ENCODE measurements around the gene WDFY4.

DNA sequence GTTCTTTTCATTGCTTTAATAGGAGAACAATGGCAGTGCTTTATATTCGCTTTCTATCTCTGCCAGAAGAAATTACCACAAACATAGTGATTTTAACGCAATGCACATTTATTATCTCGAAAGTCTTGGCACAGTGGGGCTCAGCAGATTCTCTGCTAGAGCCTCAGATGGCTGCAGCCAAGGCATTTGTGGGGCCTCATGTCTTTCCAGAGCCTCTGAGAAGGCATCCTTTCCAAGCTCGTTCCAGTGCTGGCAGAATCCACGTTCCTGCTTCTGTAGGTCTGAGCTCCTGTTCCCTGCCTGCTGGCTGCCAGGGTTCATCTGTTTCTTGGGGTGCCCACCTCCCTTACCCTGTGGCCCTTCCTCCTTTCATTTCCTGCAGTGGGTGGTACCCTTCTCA is 194.8 kb downstream of the WDFY4 start:
- no peak for TF ChIP-seq POLR2A (IDR thresholded peaks at IDR 0.05)
- TF ChIP-seq, protein P1, sequence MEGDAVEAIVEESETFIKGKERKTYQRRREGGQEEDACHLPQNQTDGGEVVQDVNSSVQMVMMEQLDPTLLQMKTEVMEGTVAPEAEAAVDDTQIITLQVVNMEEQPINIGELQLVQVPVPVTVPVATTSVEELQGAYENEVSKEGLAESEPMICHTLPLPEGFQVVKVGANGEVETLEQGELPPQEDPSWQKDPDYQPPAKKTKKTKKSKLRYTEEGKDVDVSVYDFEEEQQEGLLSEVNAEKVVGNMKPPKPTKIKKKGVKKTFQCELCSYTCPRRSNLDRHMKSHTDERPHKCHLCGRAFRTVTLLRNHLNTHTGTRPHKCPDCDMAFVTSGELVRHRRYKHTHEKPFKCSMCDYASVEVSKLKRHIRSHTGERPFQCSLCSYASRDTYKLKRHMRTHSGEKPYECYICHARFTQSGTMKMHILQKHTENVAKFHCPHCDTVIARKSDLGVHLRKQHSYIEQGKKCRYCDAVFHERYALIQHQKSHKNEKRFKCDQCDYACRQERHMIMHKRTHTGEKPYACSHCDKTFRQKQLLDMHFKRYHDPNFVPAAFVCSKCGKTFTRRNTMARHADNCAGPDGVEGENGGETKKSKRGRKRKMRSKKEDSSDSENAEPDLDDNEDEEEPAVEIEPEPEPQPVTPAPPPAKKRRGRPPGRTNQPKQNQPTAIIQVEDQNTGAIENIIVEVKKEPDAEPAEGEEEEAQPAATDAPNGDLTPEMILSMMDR (IDR thresholded peaks at IDR 0.05), result no peak
- no peak for TF ChIP-seq EP300 (IDR thresholded peaks at IDR 0.05)
- TF ChIP-seq POLR2AphosphoS5 (IDR thresholded peaks at IDR 0.05), result no peak

All from gastroesophageal sphincter (tissue), 3 donors.